HepG2 (cell line): Measurements from ENCODE around the gene DICER1.

Source experiments
- AHR ChIP-seq: IDR thresholded peaks from 2 replicates; pipeline ENCODE4 v1.6.1; 2018; ENCODE audit warnings: missing genetic modification reagents, missing compliant biosample characterization
- GATAD2A ChIP-seq: IDR thresholded peaks from 2 replicates; pipeline ENCODE4 v1.6.1; 2016
- KAT7 ChIP-seq: IDR thresholded peaks from 2 replicates; pipeline ENCODE4 v1.6.1; 2018; ENCODE audit warnings: borderline replicate concordance, missing compliant biosample characterization
- SMC3 ChIP-seq: IDR thresholded peaks from 2 replicates; pipeline ENCODE4 v1.6.1; 2011; ENCODE audit warnings: low read length, improper control_type of control experiment

DNA sequence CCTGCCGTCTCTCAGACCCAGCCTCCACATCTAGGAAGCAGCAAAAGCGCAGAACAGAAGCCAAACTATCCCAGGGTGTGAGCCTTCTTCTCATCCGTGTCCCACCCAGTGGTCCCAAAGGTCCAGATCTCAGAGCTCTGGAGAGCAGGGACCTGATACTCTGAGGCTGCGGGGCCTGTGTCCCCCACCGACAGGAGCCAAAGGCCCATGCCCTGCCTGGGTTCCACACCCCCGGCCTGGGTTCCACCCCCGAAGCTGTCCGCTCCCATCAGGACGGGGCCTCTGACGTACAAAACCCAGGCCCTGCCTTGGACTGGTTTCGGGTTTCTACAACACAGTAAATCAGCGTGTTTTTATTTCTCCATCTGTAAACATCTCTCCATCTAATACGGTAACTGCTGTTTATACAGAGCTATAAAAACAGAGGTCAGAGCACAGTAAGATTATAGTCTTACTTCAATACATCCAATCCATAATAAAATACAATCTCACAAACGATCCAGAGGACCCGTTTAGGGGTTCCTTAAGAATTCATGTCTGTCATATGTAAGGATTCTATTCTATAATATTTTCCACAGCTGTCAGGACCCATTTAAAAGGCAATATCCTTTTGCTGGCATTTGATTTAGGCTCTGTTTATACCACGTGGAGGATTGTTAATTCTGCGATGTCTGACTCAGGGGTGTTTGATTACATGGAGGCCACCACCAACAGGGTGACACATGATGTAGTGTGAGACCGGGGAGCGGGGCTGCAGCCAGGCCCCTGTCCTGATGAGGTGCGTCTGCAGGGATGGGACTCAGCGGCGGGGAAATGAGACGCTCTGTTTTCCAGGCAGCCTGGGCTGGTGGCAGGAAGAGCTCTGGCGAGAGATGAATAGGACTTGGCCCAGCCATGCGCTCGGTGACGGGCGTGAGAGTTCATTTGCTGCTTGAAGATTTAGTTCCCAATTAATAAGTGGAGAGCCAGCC, 110.3 kb downstream of the DICER1 start:
- TF ChIP-seq GATAD2A (CRISPR knock-in tag) (no peak), KAT7 (CRISPR knock-in tag) (no peak), SMC3 (no peak), AHR (CRISPR knock-in tag) (no peak)
